Ovary (tissue), 9 donors: ENCODE data around the gene COL28A1. TPM values are rescaled to one million over a fixed set of nuclear protein-coding genes. Genes with fewer than 3 reads are reported as not detected.

Experiments used
- DNase-seq, 5 donors: peaks; one replicate each; pipeline ENCODE4 v3.0.0-alpha.2; 2019 to 2020
- H3K27ac ChIP-seq, 2 donors: fragments of 200-600 bp; one replicate each; pipeline versions ENCODE4 v1.5.1 to v1.8.0; 2019 to 2022
- H3K27me3 ChIP-seq: fragments of 200-600 bp; one replicate; pipeline ENCODE4 v1.8.0; 2022
- H3K36me3 ChIP-seq: fragments of 200-600 bp; sonication (generic); one replicate; pipeline ENCODE4 v1.5.1; 2019
- H3K4me1 ChIP-seq: one replicate; pipeline ENCODE4 v1.8.1; 2013; ENCODE audit warnings: mild to moderate bottlenecking, moderate library complexity; ENCODE audit not compliant: insufficient read depth
- H3K4me3 ChIP-seq: fragments of 200-600 bp; sonication (generic); one replicate; pipeline ENCODE4 v1.5.1; 2017
- H3K9me3 ChIP-seq, 2 donors: fragments of 200-600 bp in 1 of 2; sonication (generic) in 1 of 2; one replicate each; pipeline versions ENCODE4 v1.5.1 to v1.8.1; 2013 to 2019; ENCODE audit warnings: mild to moderate bottlenecking in 1 of 2, moderate library complexity in 1 of 2
- EP300 ChIP-seq: sonication (generic); formaldehyde crosslinking; IDR thresholded peaks from one replicate; pipeline ENCODE4 v1.6.1; 2017; ENCODE audit warnings: antibody characterized with exemption
- POLR2A ChIP-seq: fragments of 450-650 bp; IDR thresholded peaks from one replicate; pipeline ENCODE4 v1.6.1; 2017; ENCODE audit warnings: antibody characterized with exemption, mild to moderate bottlenecking, moderate library complexity
- WGBS, 3 donors: extraction: QIAGEN DNeasy Blood & Tissue Kit in 1 of 3; methylation state at CpG; one replicate each; pipeline versions ENCODE4 v1.1.5 to v1.1.7; 2013 to 2017; 5-methylcytosine and 5-hydroxymethylcytosine counted together
- intact Hi-C, 4 donors: fragments of 100-400 bp; cut with DNase I; formaldehyde crosslinking; loops; one replicate each; pipeline versions ENCODE4 v1.11.0 to v1.15.1; 2022 to 2023
- polyA plus RNA-seq, 2 donors: library from polyadenylated mRNA; stranded (reverse); fragments of 200-250 nt in 1 of 2; fragments of 350-450 nt in 1 of 2; fragmentation: Illumina TruSeq in 1 of 2; extraction: RNeasy Lipid Tissue Mini Kit (QIAGEN cat#74804) in 1 of 2; gene quantifications; one replicate each; pipeline ENCODE4 v1.2.3, GENCODE V29; 2013 to 2014
- total RNA-seq, 7 donors: library from RNA; depleted of rRNA in 2 of 7; stranded (reverse); fragments of >200 nt in 2 of 7; fragmentation: NEBNext Ultra II Directional in 3 of 7; extraction: Animal tissue kit (Norgen Biotek cat#: 25700) in 3 of 7; gene quantifications; one replicate each; pipeline versions ENCODE4 v1.1.0 to v1.2.4, GENCODE V29; 2016 to 2023
- TF ChIP-seq, protein P1 (sequence below), 3 donors: fragments of 450-650 bp in 2 of 3; fragments of 200-600 bp in 1 of 3; IDR thresholded peaks; one replicate each; pipeline versions ENCODE4 v1.5.1 to v1.8.0; 2016 to 2022; ENCODE audit warnings: antibody characterized with exemption in 3 of 3, mild to moderate bottlenecking in 1 of 3
- donor health status: DM: no; HTN: no; CAD: no; lungs with moderate emphysema.
- donor health status: DM: no; HTN: no; CAD: no.
- donor health status: Bipolar disorder and iron deficiency.
- donor health status: DM: yes; HTN: yes; CAD: no.
- donor health status: DM: no; HTN: no; CAD: no.
- donor health status: DM: yes; HTN: yes; CAD: no.

COL28A1 gene
- total and polyA plus RNA-seq, 9 donors = 0.29 to 4.2 (median 1.4) TPM

DNA sequence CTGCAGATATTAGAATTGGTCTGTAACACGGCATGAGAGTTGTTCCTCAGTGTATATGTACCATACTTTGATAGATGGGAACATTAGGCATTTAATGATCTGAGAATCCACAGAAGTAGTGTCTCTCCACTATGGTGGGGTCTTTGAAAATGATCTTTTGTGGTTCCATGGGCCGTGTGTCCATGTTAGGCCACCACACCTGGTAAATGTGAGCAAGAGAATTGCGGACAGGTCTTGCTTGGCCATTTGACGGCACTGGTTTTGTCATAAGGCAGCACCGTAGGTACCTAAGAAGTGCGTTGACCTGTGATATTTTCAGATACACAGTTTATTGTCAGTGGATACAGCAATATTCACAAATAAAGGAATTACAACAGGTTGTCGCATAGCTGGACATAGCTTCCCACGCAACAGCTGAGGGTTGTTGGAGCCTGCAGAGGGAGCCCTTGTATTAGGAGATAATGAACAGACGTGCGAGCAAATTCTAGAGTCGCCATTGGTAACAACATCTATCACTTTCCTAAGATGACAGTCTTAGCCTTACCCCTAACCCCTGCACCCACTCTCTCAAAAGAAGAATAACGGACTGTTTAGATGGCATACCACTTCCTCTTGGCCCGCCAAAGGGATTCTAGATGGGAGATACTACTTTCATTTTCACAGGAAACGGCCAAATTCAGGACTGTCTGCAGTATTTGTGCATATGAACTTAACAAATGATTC is 111.4 kb downstream of the COL28A1 start:
- Histone ChIP-seq H3K36me3 (no peaks in the 10 kb centered on the region), H3K4me3 (peak overlapping the region; percentile 39), H3K27me3 (no peaks in the 10 kb centered on the region), H3K4me1 (no peaks in the 10 kb centered on the region), H3K9me3 (no peaks in the 10 kb centered on the region), H3K27ac (peak overlapping the region in 1 of 2 donors; percentile 17)
- DNase-seq = peak; percentile 36 to 72 (median 58)
- intact Hi-C loops = loop anchor here in 1 of 4 donors (10.0 kb wide), 1 partner anchor 110 kb away; the partner anchor contains the start of gene COL28A1
- TF ChIP-seq, protein P1, sequence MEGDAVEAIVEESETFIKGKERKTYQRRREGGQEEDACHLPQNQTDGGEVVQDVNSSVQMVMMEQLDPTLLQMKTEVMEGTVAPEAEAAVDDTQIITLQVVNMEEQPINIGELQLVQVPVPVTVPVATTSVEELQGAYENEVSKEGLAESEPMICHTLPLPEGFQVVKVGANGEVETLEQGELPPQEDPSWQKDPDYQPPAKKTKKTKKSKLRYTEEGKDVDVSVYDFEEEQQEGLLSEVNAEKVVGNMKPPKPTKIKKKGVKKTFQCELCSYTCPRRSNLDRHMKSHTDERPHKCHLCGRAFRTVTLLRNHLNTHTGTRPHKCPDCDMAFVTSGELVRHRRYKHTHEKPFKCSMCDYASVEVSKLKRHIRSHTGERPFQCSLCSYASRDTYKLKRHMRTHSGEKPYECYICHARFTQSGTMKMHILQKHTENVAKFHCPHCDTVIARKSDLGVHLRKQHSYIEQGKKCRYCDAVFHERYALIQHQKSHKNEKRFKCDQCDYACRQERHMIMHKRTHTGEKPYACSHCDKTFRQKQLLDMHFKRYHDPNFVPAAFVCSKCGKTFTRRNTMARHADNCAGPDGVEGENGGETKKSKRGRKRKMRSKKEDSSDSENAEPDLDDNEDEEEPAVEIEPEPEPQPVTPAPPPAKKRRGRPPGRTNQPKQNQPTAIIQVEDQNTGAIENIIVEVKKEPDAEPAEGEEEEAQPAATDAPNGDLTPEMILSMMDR (IDR thresholded peaks at IDR 0.05) = peak; percentile 30 to 77 (median 63)
- TF ChIP-seq EP300 = no peak
- 26 to 35% (median 28%) methylated on average over 14 of the region's 14 CpGs for WGBS, 3 donors

DNA sequence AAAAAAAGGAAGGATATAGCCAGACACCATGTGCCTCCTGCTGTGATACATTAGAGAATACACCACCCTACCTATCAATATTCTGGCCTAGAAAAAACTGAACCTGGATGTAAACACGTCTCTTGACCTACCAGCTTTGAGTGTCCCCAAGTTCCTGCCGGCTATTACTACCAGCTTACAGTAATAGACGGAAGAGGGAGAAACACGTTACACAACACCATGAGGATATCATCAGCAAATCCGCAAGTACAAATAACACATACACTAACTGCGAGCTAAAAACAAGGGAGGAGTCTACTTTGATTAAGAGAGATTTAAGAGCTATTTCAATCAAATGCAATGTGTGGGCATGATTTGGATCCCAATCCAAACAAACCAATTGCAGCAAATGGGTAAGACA is 113.0 kb downstream of the COL28A1 start:
- no peak overlapping the region for H3K4me3 ChIP-seq
- no peaks in the 10 kb centered on the region for H3K4me1 ChIP-seq
- TF ChIP-seq EP300 (no peak), POLR2A (no peak)
- TF ChIP-seq, protein P1 (IDR thresholded peaks at IDR 0.05) = no peak
- WGBS, 3 donors = 85 to 91% (median 88%) methylated on average over 6 of the region's 6 CpGs
- H3K27me3 ChIP-seq = no peaks in the 10 kb centered on the region
- intact Hi-C loops = loop anchor here in 1 of 4 donors (10.0 kb wide), 1 partner anchor 112 kb away; the partner anchor contains the start of gene COL28A1
- no peaks in the 10 kb centered on the region for H3K36me3 ChIP-seq
- H3K27ac ChIP-seq = no peak overlapping the region
- H3K9me3 ChIP-seq = no peaks in the 10 kb centered on the region
- DNase-seq = no peak

DNA sequence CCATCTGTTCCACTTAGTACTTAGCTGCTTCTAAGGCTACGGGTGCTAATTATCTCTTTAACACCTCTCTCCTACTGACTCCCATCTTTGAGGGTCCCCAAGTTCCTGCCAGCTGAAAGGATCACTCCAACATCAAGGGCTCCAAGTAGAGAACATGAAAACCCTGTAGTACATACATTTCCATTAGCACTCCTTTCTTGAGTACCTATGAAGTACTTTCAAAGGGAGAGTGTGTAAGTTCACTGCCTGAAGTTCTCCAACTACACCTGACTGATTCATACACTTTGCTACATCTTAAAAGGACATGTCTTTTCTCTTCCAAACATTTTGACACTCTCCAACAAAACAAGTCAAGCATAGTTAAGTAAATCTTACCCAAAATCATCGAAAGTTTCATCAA is 113.8 kb downstream of the COL28A1 start:
- no peak for DNase-seq
- TF ChIP-seq, protein P1 (IDR thresholded peaks at IDR 0.05) = no peak
- TF ChIP-seq EP300 (no peak), POLR2A (no peak)
- Histone ChIP-seq H3K4me3 (no peak overlapping the region), H3K27ac (no peak overlapping the region), H3K27me3 (no peaks in the 10 kb centered on the region), H3K4me1 (no peaks in the 10 kb centered on the region), H3K9me3 (no peaks in the 10 kb centered on the region), H3K36me3 (no peaks in the 10 kb centered on the region)
- intact Hi-C loops = loop anchor here in 1 of 4 donors (10.0 kb wide), 1 partner anchor 113 kb away; the partner anchor contains the start of gene COL28A1
- 39 to 83% (median 44%) methylated on average over 2 of the region's 2 CpGs for WGBS, 3 donors

DNA sequence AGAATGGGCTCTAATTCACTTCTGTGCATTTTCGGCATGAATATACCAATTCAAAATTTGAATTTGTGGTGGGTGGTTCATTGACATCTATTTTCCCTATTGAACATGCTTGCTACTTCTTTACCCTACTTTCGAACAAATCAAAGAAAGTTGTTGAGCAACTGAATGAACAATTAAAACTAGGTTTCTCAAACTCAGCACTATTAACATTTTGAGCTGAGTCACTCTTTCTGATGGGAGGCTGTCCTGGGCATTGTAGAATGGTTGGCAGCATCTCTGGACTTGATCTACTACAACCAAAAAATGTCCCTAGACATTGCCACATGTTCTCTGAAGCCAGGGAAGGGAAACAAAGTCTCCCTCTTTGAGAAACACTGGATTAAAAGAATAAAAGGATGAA is 116.7 kb downstream of the COL28A1 start:
- H3K4me3 ChIP-seq = no peak overlapping the region
- H3K4me1 ChIP-seq = no peaks in the 10 kb centered on the region
- no peak for DNase-seq
- intact Hi-C loops = no loop called here
- H3K36me3 ChIP-seq = no peaks in the 10 kb centered on the region
- H3K27me3 ChIP-seq = no peaks in the 10 kb centered on the region
- TF ChIP-seq, protein P1 (IDR thresholded peaks at IDR 0.05) = no peak
- TF ChIP-seq EP300 = no peak
- TF ChIP-seq POLR2A = no peak
- no peak overlapping the region for H3K27ac ChIP-seq
- no peaks in the 10 kb centered on the region for H3K9me3 ChIP-seq
- WGBS, 3 donors = 94 to 97% (median 96%) methylated on average over 2 of the region's 2 CpGs
